Hematopoietic multipotent progenitor cell treated with erythropoietin and hydrocortisone succinate and interleukin-3 and kit ligand, for 6 days (in vitro differentiated cells): Measurements from ENCODE around the gene TAS1R2.
"Not testable (repeated sequence)": the region's sequence is repeated elsewhere in the genome, so short reads cannot be mapped to it uniquely, and the experiment has no call there.

ENCODE experiments used
- DNase-seq: peaks from one replicate; pipeline ENCODE4 v3.0.0-alpha.2; 2015

The TAS1R2 gene

GRCh38 chr1:18859560-18859959 lies at the start of gene TAS1R2:
TAS1R2 (minus strand) TSS chr1:18859660; CDS start chr1:18859660, 0 bp downstream.
- DNase-seq, result no peak

- DNase-seq, result peak; percentile 96
These were observed 48.7 kb upstream of the TAS1R2 start for GRCh38 chr1:18907917-18908845.

- DNase-seq, result peak; percentile 86
These were observed 47.8 kb upstream of the TAS1R2 start for GRCh38 chr1:18907021-18907916.

GRCh38 chr1:18903291-18903756 lies 43.9 kb upstream of the TAS1R2 start:
- no peak for DNase-seq

GRCh38 chr1:18902523-18903290 lies 43.2 kb upstream of the TAS1R2 start, which contains the start of gene ALDH4A1:
ALDH4A1 (minus strand) TSS chr1:18902555; CDS start chr1:18902523, 32 bp downstream.
- peak; percentile 99 for DNase-seq

GRCh38 chr1:18901952-18902522 lies 42.6 kb upstream of the TAS1R2 start:
- no peak for DNase-seq

- DNase-seq, result no peak
These were observed 41.9 kb upstream of the TAS1R2 start for GRCh38 chr1:18901147-18901951.

- DNase-seq, result no peak
These were observed 40.9 kb upstream of the TAS1R2 start for GRCh38 chr1:18900303-18900841.

GRCh38 chr1:18899363-18900049 lies 40.0 kb upstream of the TAS1R2 start:
- no peak for DNase-seq

- DNase-seq, result no peak
These were observed 39.1 kb upstream of the TAS1R2 start for GRCh38 chr1:18898567-18898966.

- DNase-seq, result no peak
These were observed 35.9 kb upstream of the TAS1R2 start for GRCh38 chr1:18895317-18895716.

- DNase-seq, result no peak
These were observed 33.7 kb upstream of the TAS1R2 start for GRCh38 chr1:18893120-18893519.

- not testable (repeated sequence) for DNase-seq
These were observed 32.4 kb upstream of the TAS1R2 start for GRCh38 chr1:18891858-18892257.

GRCh38 chr1:18891426-18891780 lies 31.9 kb upstream of the TAS1R2 start:
- no peak for DNase-seq

- no peak for DNase-seq
These were observed 31.4 kb upstream of the TAS1R2 start for GRCh38 chr1:18890706-18891425.

- DNase-seq, result no peak
These were observed 26.5 kb upstream of the TAS1R2 start for GRCh38 chr1:18886003-18886335.

GRCh38 chr1:18885311-18886002 lies 26.0 kb upstream of the TAS1R2 start:
- no peak for DNase-seq

- DNase-seq, result no peak
These were observed 25.3 kb upstream of the TAS1R2 start for GRCh38 chr1:18884727-18885126.

GRCh38 chr1:18884419-18884717 lies 24.9 kb upstream of the TAS1R2 start:
- no peak for DNase-seq
